MM.1S (cell line): ENCODE data around the gene SIX3.

Source experiments
- DNase-seq: peaks from one replicate; pipeline ENCODE4 v3.0.0-alpha.2; 2015
- H2AFZ ChIP-seq: fragments of 300-600 bp; sonication (generic); 2 replicates; pipeline ENCODE4 v1.6.0; 2016; ENCODE audit warnings: antibody characterized with exemption, low read length
- H3F3A ChIP-seq: fragments of 300-600 bp; sonication (generic); 2 replicates; pipeline ENCODE4 v1.6.1; 2016; ENCODE audit warnings: mild to moderate bottlenecking, antibody characterized with exemption, low read length, moderate library complexity, mixed read lengths; ENCODE audit not compliant: insufficient read depth
- H3K27ac ChIP-seq: fragments of 300-600 bp; sonication (generic); 2 replicates; pipeline ENCODE4 v1.5.1; 2016; ENCODE audit warnings: mild to moderate bottlenecking, low read length
- H3K27me3 ChIP-seq: fragments of 300-600 bp; sonication (generic); replicated peaks from 2 replicates; pipeline ENCODE4 v1.6.0; 2016; ENCODE audit warnings: low read length; ENCODE audit not compliant: insufficient read depth
- H3K36me3 ChIP-seq: fragments of 300-600 bp; sonication (generic); replicated peaks from 2 replicates; pipeline ENCODE4 v1.6.1; 2016; ENCODE audit warnings: mild to moderate bottlenecking, low read length, mixed read lengths; ENCODE audit not compliant: insufficient read depth
- H3K4me1 ChIP-seq: fragments of 300-600 bp; sonication (generic); 2 replicates; pipeline ENCODE4 v1.6.1; 2016; ENCODE audit warnings: low read length, mixed read lengths
- H3K4me2 ChIP-seq: fragments of 300-600 bp; sonication (generic); 2 replicates; pipeline ENCODE4 v1.6.0; 2016; ENCODE audit warnings: low read depth, low read length
- H3K4me3 ChIP-seq: fragments of 300-600 bp; sonication (generic); 2 replicates; pipeline ENCODE4 v1.5.1; 2016; ENCODE audit warnings: low read length, mixed read lengths
- H3K79me2 ChIP-seq: fragments of 300-600 bp; sonication (generic); 2 replicates; pipeline ENCODE4 v1.6.1; 2016; ENCODE audit warnings: mixed run types, low read length, mixed read lengths
- H3K9ac ChIP-seq: fragments of 300-600 bp; sonication (generic); 2 replicates; pipeline ENCODE4 v1.6.1; 2016; ENCODE audit warnings: low read length, mixed read lengths
- H3K9me2 ChIP-seq: fragments of 300-600 bp; sonication (generic); replicated peaks from 2 replicates; pipeline ENCODE4 v1.6.1; 2016; ENCODE audit warnings: mild to moderate bottlenecking, low read length, mixed read lengths; ENCODE audit not compliant: insufficient read depth
- H3K9me3 ChIP-seq: fragments of 300-600 bp; sonication (generic); replicated peaks from 2 replicates; pipeline ENCODE4 v1.6.1; 2016; ENCODE audit warnings: mild to moderate bottlenecking, low read length, mixed read lengths; ENCODE audit not compliant: insufficient read depth
- H4K20me1 ChIP-seq: fragments of 300-600 bp; sonication (generic); 2 replicates; pipeline ENCODE4 v1.6.1; 2016; ENCODE audit warnings: mild to moderate bottlenecking, low read length, moderate library complexity, mixed read lengths; ENCODE audit not compliant: insufficient read depth
- CTCF ChIP-seq: fragments of 300-600 bp; sonication (generic); IDR thresholded peaks from 2 replicates; pipeline ENCODE4 v1.5.1; 2016; ENCODE audit warnings: antibody characterized with exemption, low read length, mixed read lengths
- EZH2 ChIP-seq: fragments of 300-600 bp; sonication (generic); optimal IDR thresholded peaks from 2 replicates; pipeline ENCODE3; 2017; ENCODE audit warnings: low read depth, mild to moderate bottlenecking, antibody characterized with exemption, low read length, mixed read lengths
- EZH2phosphoT487 ChIP-seq: fragments of 300-600 bp; sonication (generic); IDR thresholded peaks from 2 replicates; pipeline ENCODE4 v1.6.1; 2018; ENCODE audit warnings: antibody characterized with exemption, low read length

SIX3 gene

GRCh38 chr2:44941551-44942234, at the start of gene SIX3:
Gene SIX3, plus strand, starts transcription at chr2:44941702. Its CDS starts 403 bp downstream, at chr2:44942105.
- Histone ChIP-seq H2AFZ (peak within 1 kb of the TSS; percentile 77), H3K4me1 (no peaks in the 10 kb centered on the region), H3K4me3 (peak within 1 kb of the TSS; percentile 56), H3K79me2 (no peaks in the 10 kb centered on the region), H3K4me2 (peak within 1 kb of the TSS; percentile 83), H3K27ac (no peak within 1 kb of the TSS), H3K9me3 (no peaks in the 10 kb centered on the region), H3K36me3 (no peaks in the 10 kb centered on the region), H3K9me2 (no peaks in the 10 kb centered on the region), H3K9ac (no peak within 1 kb of the TSS; the same call in 1 of the 2 replicates), H4K20me1 (no peaks in the 10 kb centered on the region), H3K27me3 (peaks cover 53% of the 10 kb centered on the region), H3F3A (no peaks in the 10 kb centered on the region)
- peak; percentile 61 for DNase-seq
- TF ChIP-seq CTCF (no peak), EZH2 (no peak), EZH2phosphoT487 (no peak)

GRCh38 chr2:44894058-44894457, 47.4 kb upstream of the SIX3 start:
- H3K27ac ChIP-seq, result no peak overlapping the region
- H3K4me2 ChIP-seq, result no peak overlapping the region
- no peak overlapping the region for H2AFZ ChIP-seq
- H3K27me3 ChIP-seq, result no peaks in the 10 kb centered on the region
- H3K4me3 ChIP-seq, result no peak overlapping the region
- H3K4me1 ChIP-seq, result no peaks in the 10 kb centered on the region
- no peaks in the 10 kb centered on the region for H4K20me1 ChIP-seq
- H3K9me2 ChIP-seq, result no peaks in the 10 kb centered on the region
- H3K9me3 ChIP-seq, result no peaks in the 10 kb centered on the region
- H3K36me3 ChIP-seq, result no peaks in the 10 kb centered on the region
- no peak overlapping the region for H3K9ac ChIP-seq
- TF ChIP-seq CTCF (no peak), EZH2phosphoT487 (no peak), EZH2 (no peak)
- no peaks in the 10 kb centered on the region for H3K79me2 ChIP-seq
- DNase-seq, result no peak
- H3F3A ChIP-seq, result no peaks in the 10 kb centered on the region

- Histone ChIP-seq H2AFZ (no peak overlapping the region), H3F3A (no peaks in the 10 kb centered on the region), H3K9me2 (no peaks in the 10 kb centered on the region), H3K4me2 (no peak overlapping the region), H3K4me3 (no peak overlapping the region), H3K27ac (no peak overlapping the region), H3K9ac (no peak overlapping the region), H3K9me3 (no peaks in the 10 kb centered on the region), H3K36me3 (no peaks in the 10 kb centered on the region), H3K79me2 (no peaks in the 10 kb centered on the region), H4K20me1 (no peaks in the 10 kb centered on the region), H3K4me1 (no peaks in the 10 kb centered on the region), H3K27me3 (no peaks in the 10 kb centered on the region)
- TF ChIP-seq EZH2phosphoT487, result no peak
- TF ChIP-seq CTCF, result no peak
- TF ChIP-seq EZH2, result no peak
- DNase-seq, result no peak
Observed at GRCh38 chr2:44895061-44895460, 46.4 kb upstream of the SIX3 start.
